Measurements from ENCODE around the gene KNSTRN.

DNA sequence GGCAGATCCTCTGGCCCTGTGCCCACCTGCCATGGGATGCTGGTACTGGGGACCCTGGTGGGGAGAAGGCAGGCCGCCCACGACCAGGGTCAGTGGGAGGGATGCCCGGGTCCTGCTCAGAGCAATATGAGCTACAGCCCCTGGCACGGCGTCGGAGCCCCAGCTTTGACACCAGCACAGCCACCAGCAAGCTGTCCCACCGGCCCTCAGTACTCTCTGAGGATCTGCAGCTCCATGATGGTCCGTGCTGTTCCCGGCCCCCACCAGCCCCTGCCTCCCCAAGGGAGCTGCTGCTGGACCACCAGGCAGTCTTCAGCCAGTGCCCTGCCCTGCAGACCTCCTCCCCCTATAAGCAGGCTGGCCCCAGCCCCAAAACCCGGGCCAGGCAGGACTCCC, 13.0 kb upstream of the KNSTRN start:
- no peak for TF ChIP-seq EP300 (IDR thresholded peaks at IDR 0.05)
- TF ChIP-seq, protein P1, sequence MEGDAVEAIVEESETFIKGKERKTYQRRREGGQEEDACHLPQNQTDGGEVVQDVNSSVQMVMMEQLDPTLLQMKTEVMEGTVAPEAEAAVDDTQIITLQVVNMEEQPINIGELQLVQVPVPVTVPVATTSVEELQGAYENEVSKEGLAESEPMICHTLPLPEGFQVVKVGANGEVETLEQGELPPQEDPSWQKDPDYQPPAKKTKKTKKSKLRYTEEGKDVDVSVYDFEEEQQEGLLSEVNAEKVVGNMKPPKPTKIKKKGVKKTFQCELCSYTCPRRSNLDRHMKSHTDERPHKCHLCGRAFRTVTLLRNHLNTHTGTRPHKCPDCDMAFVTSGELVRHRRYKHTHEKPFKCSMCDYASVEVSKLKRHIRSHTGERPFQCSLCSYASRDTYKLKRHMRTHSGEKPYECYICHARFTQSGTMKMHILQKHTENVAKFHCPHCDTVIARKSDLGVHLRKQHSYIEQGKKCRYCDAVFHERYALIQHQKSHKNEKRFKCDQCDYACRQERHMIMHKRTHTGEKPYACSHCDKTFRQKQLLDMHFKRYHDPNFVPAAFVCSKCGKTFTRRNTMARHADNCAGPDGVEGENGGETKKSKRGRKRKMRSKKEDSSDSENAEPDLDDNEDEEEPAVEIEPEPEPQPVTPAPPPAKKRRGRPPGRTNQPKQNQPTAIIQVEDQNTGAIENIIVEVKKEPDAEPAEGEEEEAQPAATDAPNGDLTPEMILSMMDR (IDR thresholded peaks at IDR 0.05) = no peak
